Stimulated activated CD4-positive, alpha-beta T cell treated with anti-CD3 and anti-CD28 coated beads, Interleukin-12 subunit alpha, Interleukin-12 subunit beta, amount 100 ng/mL, for 24 hours (primary cell): Measurements from ENCODE around the gene ACTC1.

Experiments used
- DNase-seq, 2 experiments: peaks; one replicate each; pipeline ENCODE4 v3.0.0-alpha.2; 2020; ENCODE audit warnings: low read depth in 2 of 2

The ACTC1 gene

GRCh38 chr15:34757262-34757661 lies 38.1 kb downstream of the ACTC1 start:
- no peak for DNase-seq

- DNase-seq = no peak
These were observed 40.0 kb downstream of the ACTC1 start for GRCh38 chr15:34755419-34755773.

GRCh38 chr15:34754674-34755418 lies 40.5 kb downstream of the ACTC1 start, which contains the start of gene GJD2:
TSS of gene GJD2 (minus strand) at chr15:34754998. CDS start at chr15:34754488, 510 bp downstream.
- DNase-seq = no peak

GRCh38 chr15:34754171-34754601 lies 41.2 kb downstream of the ACTC1 start:
- DNase-seq = no peak

- DNase-seq = no peak
These were observed 42.0 kb downstream of the ACTC1 start for GRCh38 chr15:34753236-34753894.

- DNase-seq = no peak
These were observed 45.7 kb downstream of the ACTC1 start for GRCh38 chr15:34749691-34750090.
